A549 (cell line): ENCODE data around the gene KMT2D. TPM values are rescaled to one million over a fixed set of nuclear protein-coding genes. Genes with fewer than 3 reads are reported as not detected.

Experiments
- ATAC-seq, 2 experiments: fragments of 200-7000 bp in 1 of 2; fragments of >200 bp in 1 of 2; cut with Nextera tagmentation in 1 of 2; cut with Tn5 transposase in 1 of 2; 3 replicates each; pipeline versions ENCODE4 v1.8.0 to v1.9.1; 2018 to 2020; ENCODE audit warnings: mild to moderate bottlenecking in 1 of 2, moderate library complexity in 1 of 2
- CTCF ChIA-PET: fragments of 300-600 bp; sonication (Branson Sonifier 250); formaldehyde crosslinking; extraction: SDS; loops from one replicate; lab custom pipeline; 2021; ENCODE audit warnings: antibody characterized with exemption, inconsistent platforms; lab: Yijun Ruan, JAX
- POLR2A ChIA-PET: fragments of 350-600 bp; formaldehyde crosslinking; extraction: SDS; loops from one replicate; lab custom pipeline; 2021; ENCODE audit warnings: antibody characterized with exemption, inconsistent platforms; lab: Yijun Ruan, JAX
- DNase-seq, 2 experiments: peaks; one replicate each; pipeline versions ENCODE4 v3.0.0 to v3.0.0-alpha.2; 2011 to 2016; ENCODE audit warnings: low read depth in 1 of 2, low spot score in 1 of 2
- FAIRE-seq: peaks from 2 replicates; lab custom pipeline; 2011; peaks lifted over from hg19 to GRCh38; lab: Jason Lieb, UNC
- H3K27ac ChIP-seq, 2 experiments: fragments of >200 bp; sonication (Bioruptor Twin); formaldehyde crosslinking; 3 replicates each; pipeline ENCODE4 v1.5.1; 2016 to 2017
- H3K4me1 ChIP-seq: fragments of >200 bp; sonication (Bioruptor Twin); formaldehyde crosslinking; 3 replicates; pipeline ENCODE4 v1.6.1; 2016
- H3K4me2 ChIP-seq: fragments of >200 bp; sonication (Bioruptor Twin); formaldehyde crosslinking; 3 replicates; pipeline ENCODE4 v1.6.1; 2016
- H3K4me3 ChIP-seq: fragments of >200 bp; sonication (Bioruptor Twin); formaldehyde crosslinking; 3 replicates; pipeline ENCODE4 v1.5.1; 2016
- H3K9me3 ChIP-seq: fragments of >200 bp; sonication (Bioruptor Twin); formaldehyde crosslinking; 3 replicates; pipeline ENCODE4 v1.6.1; 2016
- BCL3 ChIP-seq: fragments of >200 bp; sonication (Bioruptor Twin); formaldehyde crosslinking; IDR thresholded peaks from 3 replicates; pipeline ENCODE4 v1.6.1; 2016
- CBX2 ChIP-seq: fragments of 200-600 bp; sonication (generic); IDR thresholded peaks from 2 replicates; pipeline ENCODE4 v1.6.1; 2016; ENCODE audit warnings: low read depth, mild to moderate bottlenecking, borderline replicate concordance
- CBX8 ChIP-seq: fragments of 200-600 bp; sonication (generic); IDR thresholded peaks from 2 replicates; pipeline ENCODE4 v1.6.1; 2016
- CEBPB ChIP-seq, 2 experiments: fragments of >200 bp in 1 of 2; sonication (Bioruptor Twin) in 1 of 2; formaldehyde crosslinking in 1 of 2; IDR thresholded peaks; 2 replicates each; pipeline ENCODE4 v1.6.1; 2012 to 2016
- CHD4 ChIP-seq: fragments of 200-600 bp; sonication (generic); IDR thresholded peaks from 2 replicates; pipeline ENCODE4 v1.6.1; 2016; ENCODE audit warnings: antibody characterized with exemption, mild to moderate bottlenecking, borderline replicate concordance
- E2F6 ChIP-seq: IDR thresholded peaks from 2 replicates; pipeline ENCODE4 v1.6.1; 2012; ENCODE audit warnings: low read depth, borderline replicate concordance
- ESRRA ChIP-seq: fragments of 150-350 bp; IDR thresholded peaks from 2 replicates; pipeline ENCODE4 v1.6.1; 2014; ENCODE audit warnings: mild to moderate bottlenecking, low read length, borderline replicate concordance
- GATA3 ChIP-seq: IDR thresholded peaks from 2 replicates; pipeline ENCODE4 v1.6.1; 2012; ENCODE audit warnings: borderline replicate concordance
- HDAC2 ChIP-seq: fragments of 200-600 bp; sonication (generic); IDR thresholded peaks from 2 replicates; pipeline ENCODE4 v1.6.1; 2016
- HMGXB4 ChIP-seq: fragments of 250-450 bp; sonication (Bioruptor Pico); IDR thresholded peaks from 2 replicates; pipeline ENCODE4 v1.5.0; 2021; ENCODE audit warnings: mild to moderate bottlenecking, moderate library complexity, borderline replicate concordance
- KDM5A ChIP-seq: fragments of 200-600 bp; sonication (generic); IDR thresholded peaks from 2 replicates; pipeline ENCODE4 v1.6.1; 2016; ENCODE audit warnings: antibody characterized with exemption, mild to moderate bottlenecking
- MYC ChIP-seq: IDR thresholded peaks from 2 replicates; pipeline ENCODE4 v1.6.1; 2012; ENCODE audit warnings: mild to moderate bottlenecking, inconsistent platforms, low read length, improper control_type of control experiment, borderline replicate concordance
- NFE2L2 ChIP-seq: fragments of 150-350 bp; conservative IDR thresholded peaks from 2 replicates; pipeline ENCODE4 v1.6.1; 2014; ENCODE audit warnings: low read length
- NR3C1 ChIP-seq: fragments of >200 bp; sonication (Bioruptor Twin); formaldehyde crosslinking; IDR thresholded peaks from 3 replicates; pipeline ENCODE4 v1.6.1; 2017
- PHF8 ChIP-seq: fragments of 200-600 bp; sonication (generic); IDR thresholded peaks from 2 replicates; pipeline ENCODE4 v1.6.1; 2016; ENCODE audit warnings: low read depth, mild to moderate bottlenecking, antibody characterized with exemption, moderate library complexity, borderline replicate concordance
- ZFP36 ChIP-seq: fragments of 450-650 bp; IDR thresholded peaks from 2 replicates; pipeline ENCODE4 v1.6.1; 2014; ENCODE audit warnings: borderline replicate concordance; ENCODE audit not compliant: partially characterized antibody
- ZSCAN20 ChIP-seq: fragments of 250-450 bp; sonication (Bioruptor Pico); IDR thresholded peaks from 2 replicates; pipeline ENCODE4 v1.8.0; 2022; ENCODE audit warnings: mild to moderate bottlenecking, moderate library complexity
- WGBS: methylation state at CpG from one replicate; pipeline ENCODE4 v1.1.6; 2017; ENCODE audit errors: missing lambda C conversion rate; 5-methylcytosine and 5-hydroxymethylcytosine counted together
- polyA plus RNA-seq, 4 experiments: library from polyadenylated mRNA; depleted of rRNA in 3 of 4; stranded (reverse); fragments of >200 nt; fragmentation: RNase III in 1 of 4; extraction: RNeasy Plus Mini Kit Qiagen cat#74134 plus additional on column Dnase treatment in 1 of 4; gene quantifications; 2 replicates in 3 of 4; 3 replicates in 1 of 4; pipeline ENCODE4 v1.2.3, GENCODE V29; 2011 to 2017

Gene KMT2D
- polyA plus RNA-seq, 2 of the 4 experiments (the other 2 are of a cell fraction), result 17.6 to 20.0 TPM

- peak; percentile 98 for TF ChIP-seq HMGXB4
- peak; percentile 89 for TF ChIP-seq KDM5A
- TF ChIP-seq CEBPB (IDR thresholded peaks at IDR 0.05), result 0 out of 4 replicates have a peak, but pooled peaks of 1 of the 2 experiments have one; percentile 27
- peak; percentile 43; the same call in 1 of the 2 replicates for TF ChIP-seq GATA3
- TF ChIP-seq BCL3, result peak; percentile 52; the same call in 1 of the 3 replicates
- TF ChIP-seq MYC, result peak; percentile 99
- no peak for TF ChIP-seq CBX2
- TF ChIP-seq ZFP36, result no peak
- TF ChIP-seq E2F6, result peak; percentile 73; the same call in 1 of the 2 replicates
- TF ChIP-seq NR3C1, result no peak
- TF ChIP-seq ESRRA, result peak; percentile 50; the same call in 1 of the 2 replicates
- TF ChIP-seq NFE2L2, result peak; percentile 85
- TF ChIP-seq ZSCAN20 (CRISPR knock-in tag), result no peak
Observed at GRCh38 chr12:49060237-49061156, at the start of gene KMT2D (continued).

GRCh38 chr12:49109641-49110463 lies 49.3 kb upstream of the KMT2D start:
- H3K9me3 ChIP-seq, result no peaks in the 10 kb centered on the region
- no peak for FAIRE-seq
- ATAC-seq, result peak; percentile 29 to 47; a peak in 5 of 6 replicates
- peak overlapping the region; percentile 89 for H3K4me3 ChIP-seq
- H3K4me2 ChIP-seq, result peak overlapping the region; percentile 73
- peaks cover 15% of the 10 kb centered on the region for H3K4me1 ChIP-seq
- H3K27ac ChIP-seq, result peak overlapping the region; percentile 79 to 93
- TF ChIP-seq CBX8 (no peak), BCL3 (no peak), PHF8 (no peak), HDAC2 (no peak), CHD4 (no peak)
- ChIA-PET POLR2A (interaction anchor here (0.5 to 3.4 kb wide), 8 partner anchors 9 to 79 kb away, joined by 3 to 39 read pairs (median 8); partner anchors contain the start of genes TUBA1A and TUBA1B), CTCF (interaction anchor here (0.6 to 18.9 kb wide), 10 partner anchors 8 to 138 kb away, joined by 3 to 159 read pairs (median 8); partner anchors contain the start of genes DHH and TUBA1B)
- no peak for DNase-seq
- WGBS, result 15% methylated on average over 26 of the region's 33 CpGs
